GM18508 (cell line): Measurements from ENCODE around the gene BEND5.

Experiments used
- ATAC-seq: cut with Tn5 transposase; IDR thresholded peaks from one replicate; pipeline ENCODE4 v1.9.1; 2021; ENCODE audit warnings: moderate number of reproducible peaks; ENCODE audit not compliant: insufficient read depth, unreplicated experiment

BEND5 gene

DNA sequence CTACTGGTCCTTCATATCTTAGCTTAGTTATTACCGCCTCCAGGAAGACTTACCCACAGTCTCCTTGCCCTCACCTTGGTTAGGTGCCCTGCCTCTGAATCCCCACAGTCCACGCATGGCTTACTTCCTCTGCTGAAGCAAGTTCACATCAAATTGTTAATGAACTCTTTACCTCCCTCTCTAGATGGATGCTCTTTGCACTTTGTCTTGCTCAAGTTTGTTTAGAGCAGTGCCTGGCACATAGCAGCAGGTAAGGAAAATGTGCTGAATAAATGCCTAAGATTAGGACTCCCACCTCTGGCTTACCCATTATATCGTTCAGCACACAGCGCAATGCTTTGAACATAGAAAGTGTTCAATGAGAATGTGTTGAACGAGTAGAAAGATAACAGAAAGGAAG lies 90.5 kb downstream of the BEND5 start:
- no peak for ATAC-seq

DNA sequence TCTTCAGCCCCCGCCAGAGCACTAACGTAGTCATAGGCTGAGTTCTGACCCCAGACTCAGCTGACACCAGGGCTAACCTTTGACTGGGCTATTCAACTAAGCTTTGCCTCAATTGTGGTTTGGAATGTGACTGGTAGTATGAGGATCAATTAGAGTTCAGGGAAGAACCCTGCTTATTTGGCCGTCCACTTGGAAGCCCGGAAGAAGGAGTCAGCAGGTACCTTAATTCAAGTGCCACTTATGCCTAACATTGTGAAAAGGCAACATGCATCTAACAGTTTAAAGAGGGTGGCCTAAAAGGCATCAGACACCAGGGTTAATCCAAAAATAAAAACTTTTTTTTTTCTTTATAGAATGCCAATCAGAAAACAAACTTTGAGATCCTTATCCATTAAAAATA lies 92.3 kb downstream of the BEND5 start:
- ATAC-seq, result no peak

- ATAC-seq, result no peak
These were observed 92.9 kb downstream of the BEND5 start for GRCh38 chr1:48683839-48684238.

- no peak for ATAC-seq
These were observed 95.0 kb downstream of the BEND5 start for GRCh38 chr1:48681476-48682305.

- ATAC-seq, result no peak
These were observed 96.2 kb downstream of the BEND5 start for GRCh38 chr1:48680411-48681035.

- no peak for ATAC-seq
These were observed 96.8 kb downstream of the BEND5 start for GRCh38 chr1:48679859-48680258.

GRCh38 chr1:48678710-48679505 lies 97.8 kb downstream of the BEND5 start:
- ATAC-seq, result peak; percentile 52
